ENCODE measurements around the gene PRELP.
"Not testable (repeated sequence)": the region's sequence is repeated elsewhere in the genome, so short reads cannot be mapped to it uniquely, and the experiment has no call there.

Gene PRELP

DNA sequence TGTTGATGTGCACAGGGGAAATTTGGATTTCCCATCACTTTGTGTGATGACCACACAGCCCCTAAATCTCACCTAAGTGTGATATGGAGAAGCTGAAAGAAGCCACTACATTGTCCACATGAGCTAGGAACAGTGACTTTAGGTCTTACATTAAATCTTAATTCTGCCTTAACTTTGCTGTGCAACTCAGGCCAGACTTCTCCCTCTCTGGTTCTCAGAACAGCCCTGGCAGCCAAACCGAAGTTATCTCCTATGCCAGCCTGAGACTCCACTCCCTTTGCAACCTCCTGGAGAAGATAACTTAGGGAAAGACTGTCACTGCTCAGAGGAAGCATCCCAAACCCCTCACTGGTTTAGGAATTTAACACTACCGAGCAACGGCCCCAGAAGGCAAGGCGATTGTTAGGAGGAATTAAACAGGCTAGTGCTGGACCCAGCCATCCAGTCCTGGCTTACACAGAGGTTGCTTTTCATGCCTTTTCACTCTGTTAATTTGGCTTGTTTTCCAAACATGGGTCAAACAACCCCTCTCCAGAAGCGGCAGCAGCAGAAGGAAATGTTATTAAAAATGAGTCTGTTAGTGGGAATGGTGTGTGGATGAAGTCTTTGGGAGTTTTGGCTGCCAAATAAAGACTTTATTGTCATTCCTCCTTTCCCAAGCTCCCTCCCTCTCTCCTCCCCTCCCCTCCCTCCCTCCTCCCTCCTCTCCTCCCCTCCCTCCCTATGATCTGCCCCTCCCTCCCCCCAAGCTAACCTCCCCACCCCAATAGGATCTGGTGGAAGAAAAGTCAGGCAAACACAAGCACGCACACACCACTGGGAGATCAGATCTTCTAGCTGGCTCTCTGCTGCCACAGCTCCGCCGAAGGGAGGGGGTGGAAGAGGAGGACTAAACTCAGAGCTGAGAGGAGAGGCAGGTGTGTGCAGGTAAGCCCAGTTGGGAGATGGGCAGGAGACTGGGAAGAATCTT, at the start of gene PRELP:
Gene PRELP, plus strand, starts transcription at position 795 of the 970 bp plus-strand sequence. CDS start 7,379 bp downstream, outside the sequence.
- DNase-seq (ENCODE audit: low spot score) = no peak

DNA sequence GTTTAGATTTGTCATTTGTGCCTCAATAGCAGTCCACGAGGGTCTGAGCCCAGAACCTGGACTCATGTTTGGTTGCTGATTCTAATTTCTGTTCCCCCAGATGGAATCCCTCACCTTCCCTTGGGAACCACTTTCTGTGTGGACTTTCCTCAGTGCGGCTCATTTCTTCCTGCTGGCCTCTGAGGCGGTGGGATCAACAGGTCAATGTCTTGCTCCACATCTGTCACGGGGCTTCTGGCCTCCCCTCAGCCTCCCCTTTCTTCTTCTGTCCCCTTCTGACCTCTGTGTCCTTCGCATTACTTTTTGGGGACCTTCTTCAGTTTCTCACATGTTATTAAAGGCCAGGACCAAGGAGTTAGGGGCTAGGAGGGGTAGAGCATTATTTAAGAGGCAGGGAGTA, 49.2 kb upstream of the PRELP start:
- DNase-seq (ENCODE audit: low spot score) = no peak

DNA sequence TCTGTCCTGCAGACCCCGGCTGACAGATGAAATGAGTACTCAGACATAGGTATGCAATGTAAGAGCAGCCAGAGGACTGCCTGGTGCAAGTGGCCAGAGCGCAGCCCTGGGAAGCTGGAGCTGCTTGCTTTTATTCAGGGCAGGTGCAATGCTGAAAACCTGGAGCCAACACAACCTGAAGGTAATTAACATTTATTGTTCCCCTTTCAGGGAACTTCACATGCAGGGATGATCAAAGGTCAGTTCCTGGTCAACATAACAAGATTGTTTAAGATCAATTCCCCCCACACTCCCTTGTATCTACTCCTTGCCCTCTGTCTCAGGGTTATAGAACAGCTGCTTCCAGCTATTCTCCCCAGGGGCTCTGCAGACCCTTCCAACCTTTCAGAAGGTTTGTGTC, 48.7 kb upstream of the PRELP start:
- DNase-seq (ENCODE audit: low spot score) = no peak

DNA sequence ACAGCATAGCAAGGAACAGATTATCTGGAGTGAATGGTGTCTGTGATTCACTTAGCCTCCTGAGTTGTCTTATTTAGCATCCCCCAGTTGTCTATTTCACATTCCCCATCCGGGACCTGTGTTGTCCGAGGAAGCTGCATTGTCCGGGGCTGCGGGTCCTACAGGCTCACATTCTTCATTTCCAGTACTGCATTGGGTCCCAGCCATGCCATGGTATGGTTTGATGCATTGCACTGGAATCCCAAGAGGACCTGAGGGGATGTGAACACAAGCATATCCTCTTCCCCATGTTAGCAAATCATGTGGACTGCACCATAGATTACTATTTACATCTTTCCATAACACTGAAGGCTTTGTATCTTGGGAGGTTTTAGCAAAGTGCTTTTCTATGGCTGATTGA, 48.2 kb upstream of the PRELP start:
- DNase-seq (ENCODE audit: low spot score) = no peak

DNA sequence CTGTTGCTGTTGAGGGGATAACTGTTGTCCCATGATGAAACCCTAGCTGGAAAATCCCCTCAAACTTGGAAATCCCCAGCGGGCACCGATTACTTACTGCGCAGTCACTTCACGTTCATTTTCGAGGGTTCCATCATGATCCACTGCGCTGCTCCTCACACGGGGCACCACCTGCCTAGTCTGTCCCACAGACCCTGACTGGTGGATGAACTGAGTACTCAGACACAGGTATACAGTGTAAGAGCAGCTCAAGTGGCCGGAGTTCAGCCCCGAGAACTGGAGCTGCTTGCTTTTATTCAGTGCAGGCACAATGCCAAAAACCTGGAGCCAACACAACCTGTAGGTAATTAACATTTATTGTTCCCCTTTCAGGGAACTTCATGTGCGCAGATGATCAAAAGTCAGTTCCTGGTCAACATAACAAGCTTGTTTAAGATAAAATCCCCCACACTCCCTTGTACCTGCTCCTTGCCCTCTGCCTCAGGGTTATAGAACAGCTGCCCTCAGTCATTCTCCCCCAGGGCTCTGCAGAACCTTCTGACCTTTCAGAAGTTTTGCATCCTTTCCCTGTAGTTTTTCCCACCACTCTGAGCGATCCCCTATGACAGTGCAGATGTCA, 46.5 kb upstream of the PRELP start:
- no peak for DNase-seq (ENCODE audit: low spot score)

DNA sequence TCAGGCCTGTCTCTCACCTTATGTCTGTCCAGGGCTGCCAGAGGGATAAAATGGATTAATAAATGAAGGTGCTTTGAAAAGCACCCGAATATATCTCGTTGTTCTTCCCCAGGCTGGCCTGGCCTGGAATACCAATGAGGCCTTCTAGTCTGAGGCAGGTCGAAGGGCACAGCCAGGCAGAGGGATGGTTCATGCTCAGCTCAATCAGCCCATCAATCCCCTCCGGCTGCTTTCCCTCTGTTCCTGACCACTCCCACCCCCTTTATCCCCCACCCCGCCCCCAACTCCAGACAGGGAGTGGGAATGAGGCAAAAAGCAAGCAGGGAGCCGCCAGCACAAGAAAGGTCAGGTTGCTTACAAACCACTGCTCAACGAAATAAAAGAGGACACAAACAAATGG, 40.0 kb upstream of the PRELP start:
- no peak for DNase-seq (ENCODE audit: low spot score)

DNA sequence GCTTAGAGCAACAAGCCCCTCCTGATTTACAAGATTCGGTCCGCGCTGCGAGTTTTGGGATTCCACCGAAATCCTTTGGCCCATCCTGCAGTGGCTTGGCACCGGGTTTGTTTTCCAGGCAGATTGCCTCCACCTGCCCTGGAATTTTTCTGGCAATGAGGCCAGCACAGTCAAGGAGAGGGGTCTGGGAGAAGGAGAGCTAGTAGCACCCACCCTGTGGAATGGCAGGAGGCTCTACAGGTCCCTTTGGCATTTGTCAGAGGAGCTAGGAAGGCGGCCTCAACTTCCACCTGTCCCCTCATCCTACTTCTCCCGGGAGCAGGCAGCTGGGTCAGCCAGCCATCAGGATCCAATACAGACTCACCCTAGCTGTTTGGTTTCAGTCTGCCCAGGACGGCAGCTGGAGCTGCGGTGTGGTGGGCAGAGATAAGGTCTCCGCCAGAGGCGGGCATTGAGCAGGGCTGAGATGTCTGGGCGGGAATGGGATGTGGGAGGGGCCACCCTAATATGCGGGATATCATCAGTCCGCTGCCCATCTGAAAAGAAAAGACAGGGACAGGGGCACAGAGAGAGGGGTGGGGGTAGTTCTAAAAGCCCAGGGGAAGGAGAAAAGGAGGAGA, 37.8 kb upstream of the PRELP start:
- DNase-seq (ENCODE audit: low spot score) = peak; percentile 63

DNA sequence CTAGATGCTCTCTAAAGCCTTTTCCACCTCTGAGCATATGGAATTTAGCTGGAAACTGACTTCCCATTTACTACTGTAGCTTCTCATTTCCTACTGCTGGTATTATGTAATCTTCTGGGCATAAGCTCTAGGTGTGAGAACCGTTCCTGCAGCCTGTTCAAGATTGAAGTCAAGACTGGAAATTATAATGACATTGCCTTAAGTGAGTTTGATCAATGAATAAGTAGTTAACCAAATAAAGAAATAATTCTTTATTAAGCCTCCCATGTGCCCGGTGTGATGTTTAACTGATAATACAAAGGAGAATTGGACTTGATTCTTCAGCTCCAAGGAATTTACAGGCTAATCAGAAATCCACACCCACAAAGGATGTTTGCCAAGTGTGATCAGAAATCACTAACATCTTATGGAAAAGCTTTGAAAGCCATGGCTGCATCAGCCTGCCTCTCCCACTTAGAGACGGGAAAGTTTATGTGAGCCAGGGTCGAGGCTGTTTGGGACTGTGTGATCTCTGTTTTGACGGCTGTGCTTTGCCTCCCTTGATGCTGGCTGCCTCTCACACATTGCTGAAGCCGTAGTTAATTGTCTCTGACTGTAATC, 36.4 kb upstream of the PRELP start:
- peak; percentile 69 for DNase-seq (ENCODE audit: low spot score)

DNA sequence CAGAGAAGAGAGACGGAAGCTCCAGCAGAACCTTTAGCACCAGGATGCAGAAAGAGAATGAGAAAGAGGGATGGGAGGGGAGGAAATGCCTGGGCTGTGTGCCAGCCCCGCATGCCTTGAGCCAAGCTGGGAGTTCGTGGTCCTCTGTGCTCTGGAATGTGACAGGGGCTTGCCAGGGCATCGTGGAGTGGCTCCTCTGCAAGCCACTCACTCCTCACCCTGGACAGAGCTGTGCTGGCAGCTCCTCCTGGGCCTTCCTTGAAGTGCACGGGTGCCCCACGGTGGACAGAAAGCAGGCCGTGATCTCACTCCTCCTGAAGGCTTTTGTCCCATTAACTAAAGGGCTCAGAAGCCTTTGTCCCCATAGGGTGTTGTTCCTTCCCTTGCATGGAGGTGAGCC, 34.8 kb upstream of the PRELP start:
- peak; percentile 65 for DNase-seq (ENCODE audit: low spot score)

DNA sequence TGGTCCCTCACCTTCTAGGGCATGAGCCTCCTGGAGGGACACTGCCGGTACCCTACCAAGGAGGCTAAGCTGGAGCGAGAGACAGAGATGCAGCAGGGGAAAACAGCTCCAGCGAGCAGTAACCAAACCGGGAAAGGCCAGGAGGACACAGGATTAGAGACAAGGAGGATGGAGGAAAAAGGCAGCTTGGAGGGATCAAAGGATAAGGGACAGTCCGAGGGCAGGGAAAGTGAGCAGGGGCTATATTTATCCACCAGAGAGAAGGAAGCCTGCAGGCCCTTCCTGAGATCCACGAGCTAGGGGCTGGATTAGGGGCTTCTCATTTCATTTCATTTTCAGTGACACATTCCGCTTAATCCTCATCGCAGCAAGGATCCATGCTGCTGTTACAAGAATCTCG, 33.8 kb upstream of the PRELP start:
- DNase-seq (ENCODE audit: low spot score) = no peak

DNA sequence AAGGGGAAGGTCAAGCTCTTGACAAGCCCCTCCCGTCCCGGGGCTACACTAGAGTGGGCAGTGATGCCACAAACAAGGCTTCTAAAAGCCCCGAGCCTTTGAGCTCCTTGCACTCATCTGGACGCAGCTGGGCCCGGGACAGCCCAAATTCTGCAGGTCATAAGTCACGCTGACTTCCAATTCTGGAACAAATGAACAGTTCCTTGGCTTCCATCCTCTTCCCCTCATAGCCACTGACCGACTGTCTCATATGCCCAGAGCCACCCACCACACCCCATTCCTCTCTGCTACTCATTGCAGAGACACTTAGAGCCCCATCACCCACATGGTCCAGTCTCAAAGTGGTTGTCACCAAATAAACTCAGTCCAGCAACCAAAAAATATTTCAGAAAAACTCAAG, 32.8 kb upstream of the PRELP start:
- DNase-seq (ENCODE audit: low spot score) = no peak

DNA sequence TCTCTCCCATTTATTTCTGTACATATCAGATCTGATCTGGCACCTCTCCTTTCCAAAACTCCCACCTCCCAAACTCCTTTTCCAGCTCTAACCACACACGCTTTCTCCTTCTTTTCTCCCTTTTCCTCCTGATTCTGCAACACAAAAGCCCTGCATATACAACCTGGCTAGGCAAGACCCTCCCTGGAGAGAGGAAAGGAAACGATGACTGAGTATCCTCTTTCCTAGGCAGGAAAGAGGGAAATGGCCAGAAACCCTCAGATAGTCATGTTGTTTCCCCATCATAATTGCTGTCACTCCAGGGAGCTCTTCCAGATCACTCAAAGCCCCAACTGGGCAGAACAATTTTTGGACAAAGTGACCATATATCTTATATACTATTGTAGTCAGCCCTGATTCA, 32.3 kb upstream of the PRELP start:
- no peak for DNase-seq (ENCODE audit: low spot score)

DNA sequence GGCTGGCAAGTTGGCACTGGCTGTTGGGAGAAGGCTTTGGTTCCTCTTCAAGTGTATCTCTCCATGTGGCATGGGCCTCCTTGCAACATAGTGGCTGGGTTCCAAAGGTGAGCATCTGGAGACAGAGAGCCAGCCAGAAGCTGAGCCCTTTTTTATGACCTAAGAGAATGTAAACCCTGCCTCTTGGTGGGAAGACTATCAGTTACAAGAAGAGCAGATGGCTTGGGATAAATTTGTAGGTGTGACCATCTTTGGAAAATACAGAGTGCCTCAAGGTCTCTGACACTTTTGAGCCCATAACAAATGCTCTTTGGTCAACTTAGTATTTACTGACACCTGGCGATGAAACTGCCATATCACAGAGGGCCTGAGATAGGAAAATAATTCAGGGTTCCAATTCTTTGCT, 31.4 kb upstream of the PRELP start:
- no peak for DNase-seq (ENCODE audit: low spot score)

DNA sequence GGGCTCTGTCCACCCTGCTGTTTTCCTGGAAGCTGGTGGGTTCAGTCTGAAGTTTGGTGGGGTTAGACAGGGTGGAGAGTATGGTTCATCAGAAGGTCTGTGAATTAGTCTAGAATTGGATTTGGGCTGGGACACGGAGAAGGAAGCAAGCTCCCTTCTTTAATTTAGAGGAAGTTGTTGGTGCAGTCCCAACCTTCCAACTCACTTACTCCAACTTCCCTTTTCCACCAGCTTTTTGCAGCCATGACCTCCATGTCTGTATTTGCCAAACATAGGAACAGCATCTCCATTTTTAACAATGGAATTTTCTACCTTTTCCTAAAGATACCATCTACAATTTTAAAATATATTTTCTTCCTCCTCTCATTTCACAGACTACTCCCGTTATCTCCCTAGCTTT, 28.5 kb upstream of the PRELP start:
- DNase-seq (ENCODE audit: low spot score) = no peak

DNA sequence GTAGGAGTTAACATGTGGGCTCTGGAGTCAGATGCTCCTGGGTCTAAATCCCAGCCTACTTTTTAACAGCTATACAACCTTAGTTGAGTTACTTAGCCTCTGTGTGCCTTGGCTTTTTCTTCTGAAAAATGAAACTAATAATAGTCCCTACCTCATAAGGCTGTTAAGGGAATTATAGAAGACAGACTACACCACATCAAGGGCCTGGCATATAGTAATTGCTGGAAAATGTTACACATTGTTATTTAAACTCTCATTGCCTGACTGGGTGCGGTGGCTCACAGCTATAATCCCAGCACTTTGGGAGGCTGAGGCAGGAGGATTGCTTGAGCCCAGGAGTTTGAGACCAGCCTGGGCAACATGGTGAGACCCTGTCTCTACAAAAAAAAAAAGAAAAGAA, 28.0 kb upstream of the PRELP start:
- not testable (repeated sequence) for DNase-seq (ENCODE audit: low spot score)

DNA sequence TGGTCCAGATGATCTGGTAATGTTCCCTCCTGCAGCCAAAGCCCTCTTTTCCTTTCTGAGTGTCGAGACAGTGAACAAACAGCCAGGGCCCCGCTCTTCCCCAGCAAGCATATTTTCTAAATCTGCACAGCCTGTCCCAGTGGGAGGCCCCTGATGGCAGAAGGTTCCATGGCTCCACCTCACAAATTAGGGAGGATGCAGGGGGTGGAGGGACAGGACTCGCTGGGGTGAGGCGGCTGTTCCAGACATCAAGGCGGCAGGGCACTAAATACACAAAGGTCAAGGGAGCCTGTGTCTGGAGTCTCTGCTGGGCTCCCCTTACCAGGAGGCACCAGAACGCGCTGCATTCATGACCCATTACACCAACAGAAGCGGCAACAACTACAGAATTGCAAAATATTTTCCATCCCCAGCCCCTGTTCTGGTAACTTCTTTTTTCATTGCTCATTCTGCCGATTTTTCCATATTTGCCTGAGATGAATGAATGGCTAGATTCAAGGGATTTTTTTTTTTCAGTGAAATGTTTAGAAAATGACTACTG, 27.0 kb upstream of the PRELP start:
- peak; percentile 85 for DNase-seq (ENCODE audit: low spot score)

DNA sequence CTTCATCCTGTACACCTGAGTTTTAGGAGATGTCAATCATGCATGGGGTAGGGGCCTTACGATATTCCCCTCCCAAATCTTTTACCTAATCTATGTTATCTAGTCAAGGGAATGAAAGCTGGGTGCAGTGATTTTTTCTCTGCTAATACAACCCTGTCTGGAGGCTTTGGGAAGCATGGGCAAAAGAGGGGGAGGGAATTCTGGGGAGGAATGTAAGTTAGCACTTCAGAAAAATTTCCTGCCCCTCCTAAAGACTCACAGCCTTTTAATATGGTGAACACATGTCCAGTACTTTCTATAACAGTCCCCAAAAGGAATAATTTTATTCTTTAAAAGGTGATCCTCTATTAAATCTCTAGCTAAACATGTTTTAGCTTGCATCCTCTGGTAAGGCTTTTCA, 25.6 kb upstream of the PRELP start:
- no peak for DNase-seq (ENCODE audit: low spot score)

DNA sequence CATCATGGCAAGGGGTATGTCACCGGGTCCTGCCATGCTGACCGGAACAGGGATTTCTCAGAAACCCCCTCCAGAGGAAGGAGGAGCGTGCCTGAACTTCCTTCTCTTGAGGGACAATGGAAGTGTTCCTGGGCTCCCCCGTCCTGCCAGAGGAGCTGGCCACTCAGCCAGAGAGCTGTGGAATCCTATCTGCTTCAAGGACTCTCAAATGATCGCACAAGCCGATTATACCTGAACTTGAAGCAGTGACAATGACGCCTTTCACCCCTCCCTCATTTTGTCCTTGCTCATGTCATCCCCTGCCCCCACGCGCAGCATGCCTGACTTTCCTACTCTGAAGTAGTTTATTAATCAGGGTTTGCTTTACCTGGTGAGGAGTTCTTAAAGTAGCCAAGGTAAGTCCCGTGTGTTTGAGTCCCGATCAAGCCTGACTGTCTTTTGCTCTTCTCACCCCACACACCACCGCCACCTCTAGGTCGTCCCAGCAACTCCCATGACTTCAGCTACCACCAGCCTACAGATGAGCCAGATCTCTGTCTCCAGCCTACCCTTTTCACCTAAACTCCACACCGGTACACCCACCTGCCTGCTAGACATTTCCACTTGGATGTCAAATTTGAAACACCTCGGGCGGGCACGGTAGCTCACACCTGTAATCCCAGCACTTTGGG, 25.0 kb upstream of the PRELP start:
- no peak for DNase-seq (ENCODE audit: low spot score)

DNA sequence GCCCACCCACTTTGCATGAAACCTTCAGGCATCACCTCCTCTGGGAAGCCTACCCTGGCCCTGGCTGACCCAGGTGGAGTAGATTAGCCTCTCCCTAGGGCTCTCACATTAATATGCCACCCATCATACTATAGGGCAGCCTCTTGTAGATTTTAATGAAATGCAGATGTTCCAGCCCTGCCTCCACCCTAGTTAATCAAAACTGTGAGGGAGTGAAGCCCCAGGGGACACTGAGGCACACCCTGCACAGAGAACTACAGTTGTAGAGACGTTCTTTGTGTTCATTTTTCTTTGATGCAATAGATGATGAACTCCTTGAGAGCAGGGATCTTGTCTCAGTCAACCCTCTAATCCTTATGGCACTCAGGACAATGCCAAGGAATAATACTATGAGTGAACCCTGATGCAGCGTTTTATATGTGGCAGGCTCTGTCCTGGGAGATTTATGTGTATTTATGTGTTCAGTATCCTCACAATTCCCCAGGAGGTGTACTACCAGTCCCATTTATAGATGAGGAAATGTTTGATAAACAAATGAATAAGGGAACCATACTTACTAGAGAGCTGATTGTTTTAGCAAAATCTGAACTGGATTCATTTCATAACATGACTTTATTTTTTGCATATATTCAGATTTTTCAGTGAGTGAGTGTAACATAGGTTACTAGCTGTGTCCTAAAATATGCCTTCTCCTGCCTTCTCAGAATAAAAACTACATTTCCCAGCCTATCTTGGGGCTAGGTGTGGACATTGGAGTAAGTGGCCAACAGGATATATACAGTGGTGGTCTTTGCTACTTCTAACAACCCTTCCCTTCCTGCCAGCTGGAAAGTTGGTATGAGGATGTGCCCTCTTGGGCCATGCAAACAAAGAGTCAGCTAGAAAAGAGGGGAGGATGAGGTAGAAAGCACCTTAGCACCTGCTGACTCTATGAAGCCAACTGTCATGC, 23.5 kb upstream of the PRELP start:
- DNase-seq (ENCODE audit: low spot score) = no peak

DNA sequence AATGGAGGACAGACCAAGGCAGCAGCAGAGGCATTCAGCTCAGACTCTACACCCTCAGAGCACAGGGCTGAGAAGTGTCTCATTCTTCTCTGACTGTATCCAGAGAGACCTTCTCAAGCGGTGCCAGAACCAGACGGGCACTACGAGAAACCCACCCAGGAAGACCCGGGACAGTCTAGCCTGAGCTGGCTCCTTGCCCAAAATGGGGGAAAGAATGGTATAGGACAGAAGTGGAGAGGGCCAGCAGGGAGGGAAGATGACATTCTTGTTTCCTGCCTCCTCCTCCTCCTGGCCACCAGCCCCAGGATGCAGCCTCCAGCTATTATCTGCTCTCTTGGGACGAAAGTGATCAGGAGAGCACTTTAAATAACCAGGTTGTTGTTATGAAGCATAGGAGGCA, 22.6 kb upstream of the PRELP start:
- DNase-seq (ENCODE audit: low spot score) = no peak

DNA sequence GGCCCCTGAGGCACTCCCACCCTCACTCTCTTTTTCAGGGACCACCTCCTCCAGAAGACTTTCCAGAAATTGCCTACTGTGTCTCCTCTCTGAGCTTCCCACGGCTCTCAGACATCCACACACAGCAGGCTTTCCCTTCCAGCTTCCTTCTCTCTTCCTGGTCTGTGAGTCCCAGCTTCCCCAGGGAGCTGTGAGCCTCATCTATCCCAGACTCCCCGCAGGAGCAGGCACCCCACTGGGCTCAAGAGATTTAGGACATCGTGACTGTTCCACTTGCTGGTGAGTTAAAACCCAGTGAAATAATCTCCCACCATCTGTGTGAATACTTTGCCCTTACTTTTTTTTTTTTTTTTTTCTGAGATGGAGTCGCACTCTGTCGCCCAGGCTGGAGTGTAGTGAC, 22.0 kb upstream of the PRELP start:
- DNase-seq (ENCODE audit: low spot score) = no peak

Measured in cerebellar cortex (tissue), 1 donor.